K562 (cell line): ENCODE measurements around the gene CRAMP1.

ENCODE experiments used
- ATF2 ChIP-seq: sonication (generic); formaldehyde crosslinking; IDR thresholded peaks from 2 replicates; pipeline ENCODE4 v1.8.1; 2022; ENCODE audit warnings: missing genetic modification reagents
- HNRNPUL1 ChIP-seq: fragments of 200-400 bp; formaldehyde crosslinking; IDR thresholded peaks from 2 replicates; pipeline ENCODE4 v1.6.1; 2017; ENCODE audit warnings: low read length
- MAFF ChIP-seq: IDR thresholded peaks from 2 replicates; pipeline ENCODE4 v1.6.1; 2012; ENCODE audit warnings: low read length, improper control_type of control experiment
- POLR2AphosphoS2 ChIP-seq: IDR thresholded peaks from 2 replicates; pipeline ENCODE4 v1.6.1; 2012; ENCODE audit warnings: low read length, improper control_type of control experiment
- POLR2AphosphoS5 ChIP-seq: IDR thresholded peaks from 2 replicates; pipeline ENCODE4 v1.6.1; 2011; ENCODE audit warnings: mild to moderate bottlenecking, low read depth, low read length, moderate library complexity; ENCODE audit not compliant: control insufficient read depth, insufficient read depth
- SIRT6 ChIP-seq: IDR thresholded peaks from one replicate; pipeline ENCODE4 v1.6.1; 2012; ENCODE audit warnings: low read depth, mild to moderate bottlenecking, control low read depth, inconsistent platforms, low read length, moderate library complexity
- TF ChIP-seq, protein P1 (sequence below): sonication (generic); formaldehyde crosslinking; IDR thresholded peaks from 2 replicates; pipeline ENCODE4 v1.8.1; 2022; ENCODE audit warnings: missing genetic modification reagents
- TF ChIP-seq, protein P2 (sequence below): sonication (generic); formaldehyde crosslinking; IDR thresholded peaks from 2 replicates; pipeline ENCODE4 v1.8.0; 2022; ENCODE audit warnings: missing genetic modification reagents, mild to moderate bottlenecking, borderline replicate concordance

GRCh38 chr16:1567988-1568387 lies 44.2 kb upstream of the CRAMP1 start:
- TF ChIP-seq, protein P1, sequence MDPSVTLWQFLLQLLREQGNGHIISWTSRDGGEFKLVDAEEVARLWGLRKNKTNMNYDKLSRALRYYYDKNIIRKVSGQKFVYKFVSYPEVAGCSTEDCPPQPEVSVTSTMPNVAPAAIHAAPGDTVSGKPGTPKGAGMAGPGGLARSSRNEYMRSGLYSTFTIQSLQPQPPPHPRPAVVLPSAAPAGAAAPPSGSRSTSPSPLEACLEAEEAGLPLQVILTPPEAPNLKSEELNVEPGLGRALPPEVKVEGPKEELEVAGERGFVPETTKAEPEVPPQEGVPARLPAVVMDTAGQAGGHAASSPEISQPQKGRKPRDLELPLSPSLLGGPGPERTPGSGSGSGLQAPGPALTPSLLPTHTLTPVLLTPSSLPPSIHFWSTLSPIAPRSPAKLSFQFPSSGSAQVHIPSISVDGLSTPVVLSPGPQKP = no peak
- TF ChIP-seq SIRT6 (no peak), HNRNPUL1 (no peak), POLR2AphosphoS2 (no peak), ATF2 (CRISPR knock-in tag) (no peak), POLR2AphosphoS5 (no peak), MAFF (no peak)
- TF ChIP-seq, protein P2, sequence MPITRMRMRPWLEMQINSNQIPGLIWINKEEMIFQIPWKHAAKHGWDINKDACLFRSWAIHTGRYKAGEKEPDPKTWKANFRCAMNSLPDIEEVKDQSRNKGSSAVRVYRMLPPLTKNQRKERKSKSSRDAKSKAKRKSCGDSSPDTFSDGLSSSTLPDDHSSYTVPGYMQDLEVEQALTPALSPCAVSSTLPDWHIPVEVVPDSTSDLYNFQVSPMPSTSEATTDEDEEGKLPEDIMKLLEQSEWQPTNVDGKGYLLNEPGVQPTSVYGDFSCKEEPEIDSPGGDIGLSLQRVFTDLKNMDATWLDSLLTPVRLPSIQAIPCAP (CRISPR knock-in tag) = no peak
